Measurements from ENCODE around the gene FXYD7. TPM values are rescaled to one million over a fixed set of nuclear protein-coding genes. Genes with fewer than 3 reads are reported as not detected.
A peak's percentile ranks its signal among the peaks of the same experiment; 100 is the strongest.

Gene FXYD7
- polyA plus RNA-seq, 1 experiment: 0.10 TPM

GRCh38 chr19:35119578-35120155, 23.4 kb upstream of the FXYD7 start:
- DNase-seq (ENCODE audit: low read depth): no peak
- ChIA-PET CTCF (interaction anchor here (0.6 to 2.3 kb wide), 4 partner anchors 9 to 443 kb away, joined by 3 to 13 read pairs (median 4); partner anchors contain the start of gene LGI4), POLR2A (no interaction called here)
- Histone ChIP-seq H3K27me3 (ENCODE audit: control insufficient read depth, insufficient read depth, low read length) (peaks cover 7% of the 10 kb centered on the region), H3K36me3 (ENCODE audit: control insufficient read depth, insufficient read depth, low read length) (no peaks in the 10 kb centered on the region), H3K4me3 (ENCODE audit: low read depth, low read length) (no peak overlapping the region)
- TF ChIP-seq, protein P1, sequence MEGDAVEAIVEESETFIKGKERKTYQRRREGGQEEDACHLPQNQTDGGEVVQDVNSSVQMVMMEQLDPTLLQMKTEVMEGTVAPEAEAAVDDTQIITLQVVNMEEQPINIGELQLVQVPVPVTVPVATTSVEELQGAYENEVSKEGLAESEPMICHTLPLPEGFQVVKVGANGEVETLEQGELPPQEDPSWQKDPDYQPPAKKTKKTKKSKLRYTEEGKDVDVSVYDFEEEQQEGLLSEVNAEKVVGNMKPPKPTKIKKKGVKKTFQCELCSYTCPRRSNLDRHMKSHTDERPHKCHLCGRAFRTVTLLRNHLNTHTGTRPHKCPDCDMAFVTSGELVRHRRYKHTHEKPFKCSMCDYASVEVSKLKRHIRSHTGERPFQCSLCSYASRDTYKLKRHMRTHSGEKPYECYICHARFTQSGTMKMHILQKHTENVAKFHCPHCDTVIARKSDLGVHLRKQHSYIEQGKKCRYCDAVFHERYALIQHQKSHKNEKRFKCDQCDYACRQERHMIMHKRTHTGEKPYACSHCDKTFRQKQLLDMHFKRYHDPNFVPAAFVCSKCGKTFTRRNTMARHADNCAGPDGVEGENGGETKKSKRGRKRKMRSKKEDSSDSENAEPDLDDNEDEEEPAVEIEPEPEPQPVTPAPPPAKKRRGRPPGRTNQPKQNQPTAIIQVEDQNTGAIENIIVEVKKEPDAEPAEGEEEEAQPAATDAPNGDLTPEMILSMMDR (IDR thresholded peaks at IDR 0.05; ENCODE audit: insufficient read depth, low read depth, low read length): no peak

DNA sequence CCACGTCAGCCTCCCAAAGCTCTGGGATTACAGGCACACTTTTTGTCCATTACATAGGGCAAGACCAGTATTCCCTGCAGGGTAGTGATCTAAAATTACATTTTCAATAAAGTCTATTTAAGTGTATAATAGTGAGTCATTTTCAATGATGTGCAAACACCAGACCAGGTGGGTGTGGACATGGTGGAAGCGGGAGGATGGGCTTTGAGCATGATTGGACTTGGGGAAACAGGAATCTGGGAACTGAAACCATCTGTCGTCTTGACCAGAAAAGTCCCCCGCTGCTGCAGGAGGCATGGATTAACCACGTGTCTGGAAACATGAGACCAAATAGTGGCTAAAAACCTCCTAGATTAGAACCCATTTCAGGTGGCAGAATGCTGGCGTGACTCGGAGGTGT, 22.6 kb upstream of the FXYD7 start:
- no peaks in the 10 kb centered on the region for H3K36me3 ChIP-seq (ENCODE audit: control insufficient read depth, insufficient read depth, low read length)
- H3K4me3 ChIP-seq (ENCODE audit: low read depth, low read length): no peak overlapping the region
- TF ChIP-seq, protein P1 (IDR thresholded peaks at IDR 0.05; ENCODE audit: insufficient read depth, low read depth, low read length): no peak
- POLR2A ChIA-PET: no interaction called here
- CTCF ChIA-PET: interaction anchor here (1.2 to 2.3 kb wide), 3 partner anchors 10 to 21 kb away, joined by 3 to 13 read pairs (median 5); partner anchors contain the start of gene LGI4
- peaks cover 6% of the 10 kb centered on the region for H3K27me3 ChIP-seq (ENCODE audit: control insufficient read depth, insufficient read depth, low read length)
- peak; percentile 41 for DNase-seq (ENCODE audit: low read depth)

GRCh38 chr19:35120898-35121297, 22.2 kb upstream of the FXYD7 start:
- Histone ChIP-seq H3K36me3 (ENCODE audit: control insufficient read depth, insufficient read depth, low read length) (no peaks in the 10 kb centered on the region), H3K27me3 (ENCODE audit: control insufficient read depth, insufficient read depth, low read length) (peaks cover 3% of the 10 kb centered on the region), H3K4me3 (ENCODE audit: low read depth, low read length) (no peak overlapping the region)
- ChIA-PET CTCF (interaction anchor here (1.5 kb wide), 1 partner anchor 21 kb away, joined by 5 read pairs; no protein-coding TSS in a partner anchor), POLR2A (no interaction called here)
- TF ChIP-seq, protein P1 (IDR thresholded peaks at IDR 0.05; ENCODE audit: insufficient read depth, low read depth, low read length): no peak
- DNase-seq (ENCODE audit: low read depth): no peak

- CTCF ChIA-PET: interaction anchor here (1.2 to 2.7 kb wide), 4 partner anchors 8 to 19 kb away, joined by 3 to 11 read pairs (median 5); partner anchors contain the start of gene LGI4
- Histone ChIP-seq H3K36me3 (ENCODE audit: control insufficient read depth, insufficient read depth, low read length) (no peaks in the 10 kb centered on the region), H3K4me3 (ENCODE audit: low read depth, low read length) (no peak overlapping the region), H3K27me3 (ENCODE audit: control insufficient read depth, insufficient read depth, low read length) (no peaks in the 10 kb centered on the region; the same call in none of the 2 replicates)
- no peak for DNase-seq (ENCODE audit: low read depth)
- TF ChIP-seq, protein P1 (IDR thresholded peaks at IDR 0.05; ENCODE audit: insufficient read depth, low read depth, low read length): no peak
- POLR2A ChIA-PET: no interaction called here
Measured at GRCh38 chr19:35122687-35123551, 20.1 kb upstream of the FXYD7 start.

GRCh38 chr19:35123573-35123972, 19.5 kb upstream of the FXYD7 start:
- Histone ChIP-seq H3K36me3 (ENCODE audit: control insufficient read depth, insufficient read depth, low read length) (no peaks in the 10 kb centered on the region), H3K27me3 (ENCODE audit: control insufficient read depth, insufficient read depth, low read length) (no peaks in the 10 kb centered on the region; the same call in none of the 2 replicates), H3K4me3 (ENCODE audit: low read depth, low read length) (no peak overlapping the region)
- CTCF ChIA-PET: interaction anchor here (1.3 to 2.7 kb wide), 2 partner anchors 9 to 13 kb away, joined by 6 to 11 read pairs; partner anchors contain the start of gene LGI4
- TF ChIP-seq, protein P1 (IDR thresholded peaks at IDR 0.05; ENCODE audit: insufficient read depth, low read depth, low read length): no peak
- DNase-seq (ENCODE audit: low read depth): no peak
- POLR2A ChIA-PET: no interaction called here
